CD14-positive monocyte (primary cell): ENCODE results near the gene ETV3L. TPM values are rescaled to one million over a fixed set of nuclear protein-coding genes. Genes with fewer than 3 reads are reported as not detected.

Experiments used
- DNase-seq, 3 donors: peaks; one replicate each; pipeline ENCODE4 v3.0.0-alpha.2; 2011 to 2022
- H2AFZ ChIP-seq: 2 replicates; pipeline ENCODE4 v1.6.0; 2012; ENCODE audit warnings: mild to moderate bottlenecking, low read depth, low read length, inconsistent platforms; ENCODE audit not compliant: insufficient read depth, poor library complexity, severe bottlenecking
- H3K27ac ChIP-seq, 2 donors: 1 replicate in 1 of 2; 2 replicates in 1 of 2; pipeline ENCODE4 v1.5.1; 2012 to 2013; ENCODE audit warnings: low read length in 2 of 2, control low read depth in 1 of 2, inconsistent platforms in 1 of 2, low read depth in 1 of 2, mild to moderate bottlenecking in 1 of 2
- H3K27me3 ChIP-seq, 2 donors: one replicate each; pipeline versions ENCODE4 v1.6.0 to v1.6.1; 2011 to 2013; ENCODE audit warnings: low read length in 2 of 2; ENCODE audit not compliant: control insufficient read depth in 2 of 2, insufficient read depth in 2 of 2
- H3K36me3 ChIP-seq, 2 donors: replicated peaks in 1 of 2; 1 replicate in 1 of 2; 2 replicates in 1 of 2; pipeline versions ENCODE4 v1.5.1 to v1.6.1; 2012 to 2013; ENCODE audit warnings: low read length in 2 of 2, control low read depth in 1 of 2, inconsistent platforms in 1 of 2, mild to moderate bottlenecking in 1 of 2; ENCODE audit not compliant: insufficient read depth in 2 of 2, control insufficient read depth in 1 of 2
- H3K4me1 ChIP-seq, 2 donors: 1 replicate in 1 of 2; 2 replicates in 1 of 2; pipeline versions ENCODE4 v1.5.1 to v1.6.1; 2012 to 2013; ENCODE audit warnings: low read length in 2 of 2, control low read depth in 1 of 2, inconsistent platforms in 1 of 2, mild to moderate bottlenecking in 1 of 2, moderate library complexity in 1 of 2; ENCODE audit not compliant: insufficient read depth in 2 of 2, control insufficient read depth in 1 of 2
- H3K4me2 ChIP-seq: replicated peaks from 2 replicates; pipeline ENCODE3; 2012; ENCODE audit warnings: low read length, moderate library complexity, mild to moderate bottlenecking; ENCODE audit not compliant: poor library complexity, severe bottlenecking; ENCODE audit errors: extremely low read depth
- H3K4me3 ChIP-seq, 3 experiments: fragments of 200-600 bp in 1 of 3; sonication (generic) in 1 of 3; replicated peaks in 1 of 3; 1 replicate in 2 of 3; 2 replicates in 1 of 3; pipeline ENCODE4 v1.5.1; 2011 to 2013; ENCODE audit warnings: low read length in 3 of 3, mild to moderate bottlenecking in 3 of 3, control low read depth in 2 of 3, low read depth in 2 of 3, inconsistent platforms in 1 of 3, moderate library complexity in 1 of 3
- H3K79me2 ChIP-seq: 2 replicates; pipeline ENCODE4 v1.6.0; 2012; ENCODE audit warnings: mild to moderate bottlenecking, control low read depth, inconsistent platforms, low read length, moderate library complexity; ENCODE audit not compliant: insufficient read depth
- H3K9ac ChIP-seq: 2 replicates; pipeline ENCODE4 v1.6.0; 2017; ENCODE audit warnings: low read length, mild to moderate bottlenecking; ENCODE audit not compliant: insufficient read depth, poor library complexity, severe bottlenecking
- H3K9me3 ChIP-seq, 2 donors: replicated peaks in 1 of 2; 1 replicate in 1 of 2; 2 replicates in 1 of 2; pipeline versions ENCODE4 v1.5.1 to v1.6.1; 2012 to 2013; ENCODE audit warnings: low read length in 2 of 2, control low read depth in 1 of 2; ENCODE audit not compliant: control insufficient read depth in 1 of 2, insufficient read depth in 1 of 2
- H4K20me1 ChIP-seq: 2 replicates; pipeline ENCODE4 v1.6.0; 2012; ENCODE audit warnings: mild to moderate bottlenecking, low read length, control low read depth, moderate library complexity; ENCODE audit not compliant: insufficient read depth
- H3K27ac Mint-ChIP-seq, 7 donors: one replicate each; pipeline ENCODE4 v1.8.0; 2020; ENCODE audit warnings: mild to moderate bottlenecking in 7 of 7, mixed read lengths in 7 of 7, moderate library complexity in 6 of 7, inconsistent platforms in 2 of 7
- H3K27me3 Mint-ChIP-seq, 3 donors: one replicate each; pipeline ENCODE4 v1.8.0; 2021 to 2022; ENCODE audit warnings: low read depth in 3 of 3, mild to moderate bottlenecking in 3 of 3, mixed read lengths in 3 of 3, moderate library complexity in 3 of 3, inconsistent platforms in 1 of 3
- H3K36me3 Mint-ChIP-seq, 2 donors: one replicate each; pipeline ENCODE4 v1.8.0; 2020; ENCODE audit warnings: mixed read lengths in 2 of 2, inconsistent platforms in 1 of 2, mild to moderate bottlenecking in 1 of 2
- H3K4me1 Mint-ChIP-seq: one replicate; pipeline ENCODE4 v1.8.0; 2020; ENCODE audit warnings: mild to moderate bottlenecking, mixed read lengths
- H3K4me3 Mint-ChIP-seq, 2 donors: one replicate each; pipeline ENCODE4 v1.8.0; 2020; ENCODE audit warnings: mild to moderate bottlenecking in 2 of 2, mixed read lengths in 2 of 2, moderate library complexity in 1 of 2
- H3K9me3 Mint-ChIP-seq, 7 donors: one replicate each; pipeline ENCODE4 v1.8.0; 2020 to 2022; ENCODE audit warnings: mixed read lengths in 7 of 7, mild to moderate bottlenecking in 6 of 7, moderate library complexity in 6 of 7, inconsistent platforms in 2 of 7
- CTCF ChIP-seq: fragments of 200-600 bp; IDR thresholded peaks from one replicate; pipeline ENCODE4 v1.8.0; 2022; ENCODE audit warnings: antibody characterized with exemption, mild to moderate bottlenecking
- WGBS: methylation state at CpG from one replicate; pipeline ENCODE4 v1.1.5; 2013; ENCODE audit warnings: missing lambda C conversion rate; ENCODE audit not compliant: insufficient coverage; 5-methylcytosine and 5-hydroxymethylcytosine counted together
- intact Hi-C, 2 donors: fragments of 100-400 bp; cut with micrococcal nuclease; formaldehyde crosslinking; loops; one replicate each; pipeline versions ENCODE4 v1.15.0 to v1.15.1; 2023
- polyA plus RNA-seq, 3 donors: library from polyadenylated mRNA; depleted of rRNA in 1 of 3; unstranded in 2 of 3; stranded (reverse) in 1 of 3; fragments of 300-500 nt in 2 of 3; fragments of >200 nt in 1 of 3; fragmentation: Illumina TruSeq in 2 of 3; gene quantifications; 1 replicate in 2 of 3; 2 replicates in 1 of 3; pipeline ENCODE4 v1.2.3, GENCODE V29; 2012 to 2021

Gene ETV3L
- polyA plus RNA-seq, 3 donors, result 0.26 to 0.41 TPM; not detected in 1

DNA sequence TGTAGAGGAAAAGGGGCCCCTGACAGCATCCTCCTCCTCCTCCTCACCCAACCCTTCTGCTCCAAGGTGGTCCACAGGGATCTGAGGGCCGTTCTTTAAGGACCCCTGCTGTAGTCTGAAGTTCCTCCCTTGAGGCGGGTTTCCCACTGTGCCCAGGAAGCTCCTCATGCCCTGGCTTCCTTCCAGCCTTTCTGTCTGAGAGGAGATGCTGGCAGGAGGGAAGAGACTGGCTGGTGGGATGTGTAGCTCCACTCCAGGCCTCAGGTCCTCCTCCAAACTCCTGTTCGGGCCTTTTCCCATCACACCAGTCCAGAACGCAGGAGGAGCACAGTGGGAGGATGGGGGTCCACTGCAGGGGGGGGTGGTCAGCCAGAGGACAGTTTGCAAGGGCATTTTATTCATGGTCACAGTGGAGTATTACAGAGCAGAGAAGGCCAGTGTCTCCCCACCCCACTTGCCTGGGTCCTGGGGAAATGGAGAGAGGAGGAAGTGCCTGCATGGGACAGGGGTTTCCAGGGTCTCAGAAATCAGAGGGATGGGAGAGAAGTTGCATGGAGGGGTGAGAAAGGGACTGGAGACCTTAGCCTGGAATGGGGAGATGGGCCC is 7.8 kb downstream of the ETV3L start:
- H3K9ac ChIP-seq, result no peak overlapping the region
- no peaks in the 10 kb centered on the region for H4K20me1 ChIP-seq
- no peaks in the 10 kb centered on the region for H3K27me3 ChIP-seq
- Mint-ChIP-seq H3K27ac (no peak overlapping the region), H3K4me3 (no peak overlapping the region), H3K36me3 (no peaks in the 10 kb centered on the region), H3K9me3 (peaks cover 0 to 2% (median 0%) of the 10 kb centered on the region in 7 donors), H3K4me1 (no peaks in the 10 kb centered on the region), H3K27me3 (peaks cover 2 to 13% (median 3%) of the 10 kb centered on the region in 3 donors)
- intact Hi-C loops, result loop anchor here in 1 of 2 donors (2.0 kb wide), 1 partner anchor 15 kb away; no protein-coding TSS in a partner anchor
- no peaks in the 10 kb centered on the region for H3K36me3 ChIP-seq
- H3K4me1 ChIP-seq, result no peaks in the 10 kb centered on the region
- no peak for TF ChIP-seq CTCF
- no peaks in the 10 kb centered on the region for H3K79me2 ChIP-seq
- no peak overlapping the region for H3K4me3 ChIP-seq
- no peaks in the 10 kb centered on the region for H3K9me3 ChIP-seq
- no peak for DNase-seq
- H2AFZ ChIP-seq, result no peak overlapping the region
- no peak overlapping the region for H3K4me2 ChIP-seq
- no peak overlapping the region for H3K27ac ChIP-seq
- WGBS, result no CpG with 5 or more reads among the region's 4 CpGs

DNA sequence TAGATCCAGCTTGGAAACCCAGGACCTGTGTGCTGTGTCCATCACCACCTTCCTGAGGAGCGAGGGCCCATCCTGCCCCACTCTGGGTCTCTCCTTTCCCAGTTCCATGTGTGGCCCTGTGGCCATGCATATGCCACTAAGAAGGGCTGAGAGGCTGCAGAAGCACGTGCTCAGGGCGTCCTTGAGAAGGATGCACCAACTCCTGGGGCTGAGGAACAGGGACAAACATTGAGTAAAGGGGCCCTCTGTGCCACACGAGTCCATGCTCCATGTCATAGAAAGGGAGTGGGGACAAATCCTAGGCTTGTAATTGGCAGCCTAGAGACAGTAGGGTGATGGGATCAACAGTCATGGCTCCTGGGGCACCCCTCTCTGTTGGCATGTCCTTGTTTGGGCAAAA is 8.4 kb downstream of the ETV3L start:
- Mint-ChIP-seq H3K9me3 (peaks cover 0 to 2% (median 0%) of the 10 kb centered on the region in 7 donors), H3K36me3 (no peaks in the 10 kb centered on the region), H3K4me3 (no peak overlapping the region), H3K27ac (peak overlapping the region in 2 of 7 donors; percentile 15 to 55), H3K27me3 (peaks cover 2 to 13% (median 3%) of the 10 kb centered on the region in 3 donors), H3K4me1 (peaks cover 3% of the 10 kb centered on the region)
- no peak overlapping the region for H3K27ac ChIP-seq
- intact Hi-C loops, result no loop called here
- H3K36me3 ChIP-seq, result no peaks in the 10 kb centered on the region
- no peak overlapping the region for H3K9ac ChIP-seq
- H3K79me2 ChIP-seq, result no peaks in the 10 kb centered on the region
- H3K4me3 ChIP-seq, result no peak overlapping the region
- no peak for DNase-seq
- H4K20me1 ChIP-seq, result no peaks in the 10 kb centered on the region
- peaks cover 4 to 5% of the 10 kb centered on the region in 2 donors for H3K4me1 ChIP-seq
- H2AFZ ChIP-seq, result no peak overlapping the region
- no peak overlapping the region for H3K4me2 ChIP-seq
- H3K9me3 ChIP-seq, result no peaks in the 10 kb centered on the region
- 98% methylated on average over 4 of the region's 4 CpGs for WGBS
- no peak for TF ChIP-seq CTCF
- no peaks in the 10 kb centered on the region for H3K27me3 ChIP-seq
